Ovary (tissue), 10 donors: ENCODE measurements around the gene LINC00305. TPM values are rescaled to one million over a fixed set of nuclear protein-coding genes. Genes with fewer than 3 reads are reported as not detected.

Source experiments
- DNase-seq, 5 donors: peaks; one replicate each; pipeline ENCODE4 v3.0.0-alpha.2; 2019 to 2020
- H3K27ac ChIP-seq, 2 donors: fragments of 200-600 bp; one replicate each; pipeline versions ENCODE4 v1.5.1 to v1.8.0; 2019 to 2022
- H3K27me3 ChIP-seq: fragments of 200-600 bp; one replicate; pipeline ENCODE4 v1.8.0; 2022
- H3K36me3 ChIP-seq: fragments of 200-600 bp; sonication (generic); one replicate; pipeline ENCODE4 v1.5.1; 2019
- H3K4me1 ChIP-seq: one replicate; pipeline ENCODE4 v1.8.1; 2013; ENCODE audit warnings: mild to moderate bottlenecking, moderate library complexity; ENCODE audit not compliant: insufficient read depth
- H3K4me3 ChIP-seq: fragments of 200-600 bp; sonication (generic); one replicate; pipeline ENCODE4 v1.5.1; 2017
- H3K9me3 ChIP-seq, 2 donors: fragments of 200-600 bp in 1 of 2; sonication (generic) in 1 of 2; one replicate each; pipeline versions ENCODE4 v1.5.1 to v1.8.1; 2013 to 2019; ENCODE audit warnings: mild to moderate bottlenecking in 1 of 2, moderate library complexity in 1 of 2
- EP300 ChIP-seq: sonication (generic); formaldehyde crosslinking; IDR thresholded peaks from one replicate; pipeline ENCODE4 v1.6.1; 2017; ENCODE audit warnings: antibody characterized with exemption
- POLR2A ChIP-seq: fragments of 450-650 bp; IDR thresholded peaks from one replicate; pipeline ENCODE4 v1.6.1; 2017; ENCODE audit warnings: antibody characterized with exemption, mild to moderate bottlenecking, moderate library complexity
- WGBS, 3 donors: extraction: QIAGEN DNeasy Blood & Tissue Kit in 1 of 3; methylation state at CpG; one replicate each; pipeline versions ENCODE4 v1.1.5 to v1.1.7; 2013 to 2017; 5-methylcytosine and 5-hydroxymethylcytosine counted together
- intact Hi-C, 4 donors: fragments of 100-400 bp; cut with DNase I; formaldehyde crosslinking; loops; one replicate each; pipeline versions ENCODE4 v1.11.0 to v1.15.1; 2022 to 2023
- long read RNA-seq, 3 donors: library from polyadenylated mRNA in 2 of 3; unstranded in 2 of 3; transcript quantifications; one replicate each; pipeline ENCODE4 v2.0.0 and lab custom pipeline, GENCODE V29; 2021 to 2026
- polyA plus RNA-seq, 2 donors: library from polyadenylated mRNA; stranded (reverse); fragments of 200-250 nt in 1 of 2; fragments of 350-450 nt in 1 of 2; fragmentation: Illumina TruSeq in 1 of 2; extraction: RNeasy Lipid Tissue Mini Kit (QIAGEN cat#74804) in 1 of 2; gene quantifications; one replicate each; pipeline ENCODE4 v1.2.3, GENCODE V29; 2013 to 2014
- total RNA-seq, 7 donors: library from RNA; depleted of rRNA in 2 of 7; stranded (reverse); fragments of >200 nt in 2 of 7; fragmentation: NEBNext Ultra II Directional in 3 of 7; extraction: Animal tissue kit (Norgen Biotek cat#: 25700) in 3 of 7; gene quantifications; one replicate each; pipeline versions ENCODE4 v1.1.0 to v1.2.4, GENCODE V29; 2016 to 2023
- TF ChIP-seq, protein P1 (sequence below), 3 donors: fragments of 450-650 bp in 2 of 3; fragments of 200-600 bp in 1 of 3; IDR thresholded peaks; one replicate each; pipeline versions ENCODE4 v1.5.1 to v1.8.0; 2016 to 2022; ENCODE audit warnings: antibody characterized with exemption in 3 of 3, mild to moderate bottlenecking in 1 of 3
- donor health status: DM: no; HTN: no; CAD: no; lungs with moderate emphysema.
- donor health status: DM: no; HTN: no; CAD: no.
- donor health status: Bipolar disorder and iron deficiency.
- donor health status: DM: yes; HTN: yes; CAD: no.
- donor health status: DM: no; HTN: no; CAD: no.
- donor health status: DM: yes; HTN: yes; CAD: no.

LINC00305 gene
- not detected for total RNA-seq
- polyA plus RNA-seq: under 1 TPM in 1 of 2 donors, not detected in 1; 0.12 TPM
- long read RNA-seq, donor 1: 0 reads
- long read RNA-seq, donor 2: 0 reads
- long read RNA-seq, donor 3: 0 reads

DNA sequence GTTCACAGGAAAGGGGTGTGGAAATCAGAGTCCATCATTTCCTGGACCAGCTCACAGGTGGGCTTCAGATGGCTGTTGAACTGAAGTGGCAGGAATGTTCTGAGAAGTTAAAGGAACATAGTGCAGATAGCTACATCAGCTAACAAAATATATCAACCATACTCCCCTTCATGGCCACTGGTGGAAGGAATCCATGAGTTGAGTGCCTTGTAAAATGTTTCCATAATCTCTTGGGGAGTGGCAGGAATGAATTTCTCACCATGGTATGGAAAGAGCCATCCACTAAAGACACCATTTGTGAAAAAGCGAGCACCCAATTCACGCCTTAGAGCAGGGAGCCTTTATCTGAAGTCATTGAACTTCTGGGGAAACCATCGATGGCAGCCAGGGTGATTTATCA lies at the start of gene LINC00305:
Gene LINC00305 (minus strand): TSS at position 101 of the 400 bp plus-strand sequence.
- H3K36me3 ChIP-seq: no peaks in the 10 kb centered on the region
- H3K4me1 ChIP-seq: no peaks in the 10 kb centered on the region
- 88 to 89% (median 88%) methylated on average over 3 of the region's 3 CpGs for WGBS, 3 donors
- intact Hi-C loops: no loop called here
- H3K27me3 ChIP-seq: no peaks in the 10 kb centered on the region
- no peak within 1 kb of the TSS for H3K27ac ChIP-seq
- no peak within 1 kb of the TSS for H3K4me3 ChIP-seq
- no peaks in the 10 kb centered on the region for H3K9me3 ChIP-seq
- TF ChIP-seq EP300 (no peak), POLR2A (no peak)
- TF ChIP-seq, protein P1, sequence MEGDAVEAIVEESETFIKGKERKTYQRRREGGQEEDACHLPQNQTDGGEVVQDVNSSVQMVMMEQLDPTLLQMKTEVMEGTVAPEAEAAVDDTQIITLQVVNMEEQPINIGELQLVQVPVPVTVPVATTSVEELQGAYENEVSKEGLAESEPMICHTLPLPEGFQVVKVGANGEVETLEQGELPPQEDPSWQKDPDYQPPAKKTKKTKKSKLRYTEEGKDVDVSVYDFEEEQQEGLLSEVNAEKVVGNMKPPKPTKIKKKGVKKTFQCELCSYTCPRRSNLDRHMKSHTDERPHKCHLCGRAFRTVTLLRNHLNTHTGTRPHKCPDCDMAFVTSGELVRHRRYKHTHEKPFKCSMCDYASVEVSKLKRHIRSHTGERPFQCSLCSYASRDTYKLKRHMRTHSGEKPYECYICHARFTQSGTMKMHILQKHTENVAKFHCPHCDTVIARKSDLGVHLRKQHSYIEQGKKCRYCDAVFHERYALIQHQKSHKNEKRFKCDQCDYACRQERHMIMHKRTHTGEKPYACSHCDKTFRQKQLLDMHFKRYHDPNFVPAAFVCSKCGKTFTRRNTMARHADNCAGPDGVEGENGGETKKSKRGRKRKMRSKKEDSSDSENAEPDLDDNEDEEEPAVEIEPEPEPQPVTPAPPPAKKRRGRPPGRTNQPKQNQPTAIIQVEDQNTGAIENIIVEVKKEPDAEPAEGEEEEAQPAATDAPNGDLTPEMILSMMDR (IDR thresholded peaks at IDR 0.05): no peak
- no peak for DNase-seq

DNA sequence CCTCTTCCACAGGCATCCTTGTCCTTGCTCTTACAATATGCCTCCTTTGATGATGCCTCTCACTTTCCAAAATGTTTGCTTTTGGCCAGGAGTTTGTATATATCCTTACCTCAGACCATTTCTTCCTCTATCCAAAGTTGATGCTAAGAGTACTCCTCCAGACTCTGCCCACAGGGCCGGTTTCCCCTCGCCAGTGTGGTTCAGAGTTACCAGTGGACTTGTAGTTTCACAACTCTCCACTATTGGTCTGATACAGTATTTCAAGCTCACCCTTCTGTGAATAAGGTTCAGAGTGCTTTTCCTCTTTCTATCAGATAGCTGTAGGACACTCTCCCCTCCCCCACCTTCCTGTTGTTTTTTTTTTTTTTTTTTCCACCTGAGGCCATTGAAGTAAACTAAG lies 42.2 kb upstream of the LINC00305 start:
- no peak overlapping the region for H3K27ac ChIP-seq
- WGBS, 3 donors: 93 to 99% (median 97%) methylated on average over 2 of the region's 2 CpGs
- H3K4me3 ChIP-seq: no peak overlapping the region
- H3K4me1 ChIP-seq: no peaks in the 10 kb centered on the region
- no peak for DNase-seq
- H3K36me3 ChIP-seq: no peaks in the 10 kb centered on the region
- TF ChIP-seq EP300 (no peak), POLR2A (no peak)
- TF ChIP-seq, protein P1 (IDR thresholded peaks at IDR 0.05): no peak
- intact Hi-C loops: no loop called here
- H3K9me3 ChIP-seq: no peaks in the 10 kb centered on the region
- no peaks in the 10 kb centered on the region for H3K27me3 ChIP-seq

DNA sequence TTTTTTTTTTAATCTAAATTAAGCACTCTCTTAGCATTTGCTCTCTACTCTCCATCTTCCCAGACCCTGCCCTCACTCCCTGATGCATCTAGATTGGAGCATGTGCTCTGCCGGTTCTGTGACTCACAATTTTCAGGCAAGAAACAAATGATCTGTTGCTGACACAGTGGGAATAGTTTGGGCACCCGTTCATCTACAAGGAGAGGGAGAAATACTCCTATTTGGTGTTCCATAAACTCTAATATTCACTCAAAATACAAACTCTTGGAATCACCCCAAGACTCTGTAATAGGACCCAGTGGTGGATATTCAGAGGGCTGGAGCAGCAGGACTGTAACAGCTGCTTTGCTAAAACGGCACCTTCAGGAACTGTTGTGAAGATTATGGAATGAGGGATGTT lies 37.1 kb upstream of the LINC00305 start:
- Histone ChIP-seq H3K9me3 (no peaks in the 10 kb centered on the region), H3K4me3 (no peak overlapping the region), H3K27ac (no peak overlapping the region), H3K4me1 (no peaks in the 10 kb centered on the region), H3K36me3 (no peaks in the 10 kb centered on the region), H3K27me3 (no peaks in the 10 kb centered on the region)
- no peak for DNase-seq
- no peak for TF ChIP-seq POLR2A
- TF ChIP-seq EP300: no peak
- TF ChIP-seq, protein P1 (IDR thresholded peaks at IDR 0.05): no peak
- intact Hi-C loops: no loop called here
- WGBS, 3 donors: 49 to 53% (median 51%) methylated on average over 3 of the region's 3 CpGs

DNA sequence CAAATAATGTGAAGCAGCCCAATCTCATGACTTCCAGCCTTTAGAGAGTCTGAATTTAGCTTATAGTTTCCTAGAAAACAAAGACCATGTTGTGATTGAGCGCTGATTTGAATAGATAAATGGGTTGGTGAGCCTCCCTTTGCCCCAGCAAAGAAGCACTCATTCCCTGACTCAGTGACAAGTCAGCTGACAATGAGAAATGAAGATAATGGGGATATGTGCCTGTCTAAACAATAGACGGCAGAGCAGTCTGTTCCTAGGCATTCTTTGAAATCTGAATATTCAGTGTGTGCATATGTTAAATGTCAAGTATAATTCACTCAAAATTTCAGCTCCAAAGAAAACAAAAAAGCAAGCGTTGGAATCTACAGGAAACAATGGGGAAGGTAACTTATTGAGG lies 34.8 kb upstream of the LINC00305 start:
- H3K4me3 ChIP-seq: no peak overlapping the region
- no peaks in the 10 kb centered on the region for H3K4me1 ChIP-seq
- no peaks in the 10 kb centered on the region for H3K27me3 ChIP-seq
- WGBS, 3 donors: 68 to 78% (median 76%) methylated on average over 3 of the region's 3 CpGs
- no peaks in the 10 kb centered on the region for H3K9me3 ChIP-seq
- no peaks in the 10 kb centered on the region for H3K36me3 ChIP-seq
- TF ChIP-seq POLR2A (no peak), EP300 (no peak)
- TF ChIP-seq, protein P1 (IDR thresholded peaks at IDR 0.05): no peak
- no peak overlapping the region for H3K27ac ChIP-seq
- intact Hi-C loops: no loop called here
- DNase-seq: no peak
